ENCODE data around the gene COX7A1.
"Not testable (repeated sequence)": the region's sequence is repeated elsewhere in the genome, so short reads cannot be mapped to it uniquely, and the experiment has no call there.

The COX7A1 gene

GRCh38 chr19:36152352-36153091 is at the start of gene COX7A1:
Gene COX7A1 (minus strand): TSS chr19:36152447. CDS start chr19:36152407, 40 bp downstream.
- H3K36me3 Mint-ChIP-seq, result peaks cover 3% of the 10 kb centered on the region
- no peak within 1 kb of the TSS for H3K4me3 Mint-ChIP-seq
- no peaks in the 10 kb centered on the region for H3K9me3 Mint-ChIP-seq (ENCODE audit: low read depth)
- H3K27me3 Mint-ChIP-seq, result no peaks in the 10 kb centered on the region
- no peaks in the 10 kb centered on the region for H3K4me1 Mint-ChIP-seq (ENCODE audit: low read depth)
- no peak within 1 kb of the TSS for H3K27ac Mint-ChIP-seq

- Mint-ChIP-seq H3K27ac (no peak overlapping the region), H3K36me3 (peaks cover 9% of the 10 kb centered on the region), H3K4me1 (ENCODE audit: low read depth) (no peaks in the 10 kb centered on the region), H3K4me3 (no peak overlapping the region), H3K9me3 (ENCODE audit: low read depth) (no peaks in the 10 kb centered on the region), H3K27me3 (no peaks in the 10 kb centered on the region)
Measured at GRCh38 chr19:36201684-36202083, 49.4 kb upstream of the COX7A1 start.

GRCh38 chr19:36198119-36198518 is 45.9 kb upstream of the COX7A1 start:
- H3K4me1 Mint-ChIP-seq (ENCODE audit: low read depth), result no peaks in the 10 kb centered on the region
- no peaks in the 10 kb centered on the region for H3K9me3 Mint-ChIP-seq (ENCODE audit: low read depth)
- H3K36me3 Mint-ChIP-seq, result peaks cover 13% of the 10 kb centered on the region
- no peak overlapping the region for H3K4me3 Mint-ChIP-seq
- H3K27me3 Mint-ChIP-seq, result no peaks in the 10 kb centered on the region
- no peak overlapping the region for H3K27ac Mint-ChIP-seq

GRCh38 chr19:36196249-36196648 is 44.0 kb upstream of the COX7A1 start:
- Mint-ChIP-seq H3K27ac (no peak overlapping the region), H3K9me3 (ENCODE audit: low read depth) (no peaks in the 10 kb centered on the region), H3K27me3 (no peaks in the 10 kb centered on the region), H3K4me3 (no peak overlapping the region), H3K36me3 (peaks cover 14% of the 10 kb centered on the region), H3K4me1 (ENCODE audit: low read depth) (no peaks in the 10 kb centered on the region)

GRCh38 chr19:36186722-36187121 is 34.5 kb upstream of the COX7A1 start:
- not testable (repeated sequence) for H3K4me1 Mint-ChIP-seq (ENCODE audit: low read depth); H3K27me3 Mint-ChIP-seq; H3K4me3 Mint-ChIP-seq; H3K9me3 Mint-ChIP-seq (ENCODE audit: low read depth); H3K27ac Mint-ChIP-seq; H3K36me3 Mint-ChIP-seq

- Mint-ChIP-seq H3K4me3 (no peak overlapping the region), H3K27me3 (no peaks in the 10 kb centered on the region), H3K9me3 (ENCODE audit: low read depth) (no peaks in the 10 kb centered on the region), H3K4me1 (ENCODE audit: low read depth) (no peaks in the 10 kb centered on the region), H3K27ac (no peak overlapping the region), H3K36me3 (no peaks in the 10 kb centered on the region)
Measured at GRCh38 chr19:36183245-36183628, 31.0 kb upstream of the COX7A1 start.

GRCh38 chr19:36182612-36183244 is 30.5 kb upstream of the COX7A1 start:
- Mint-ChIP-seq H3K4me1 (ENCODE audit: low read depth) (no peaks in the 10 kb centered on the region), H3K4me3 (no peak overlapping the region), H3K9me3 (ENCODE audit: low read depth) (no peaks in the 10 kb centered on the region), H3K36me3 (no peaks in the 10 kb centered on the region), H3K27ac (no peak overlapping the region), H3K27me3 (no peaks in the 10 kb centered on the region)

- not testable (repeated sequence) for H3K36me3 Mint-ChIP-seq; H3K27me3 Mint-ChIP-seq; H3K4me1 Mint-ChIP-seq (ENCODE audit: low read depth); H3K4me3 Mint-ChIP-seq; H3K9me3 Mint-ChIP-seq (ENCODE audit: low read depth); H3K27ac Mint-ChIP-seq
Measured at GRCh38 chr19:36179077-36179476, 26.8 kb upstream of the COX7A1 start.

- H3K27ac Mint-ChIP-seq; H3K27me3 Mint-ChIP-seq; H3K4me3 Mint-ChIP-seq; H3K4me1 Mint-ChIP-seq (ENCODE audit: low read depth); H3K36me3 Mint-ChIP-seq; H3K9me3 Mint-ChIP-seq (ENCODE audit: low read depth): not testable (repeated sequence)
Measured at GRCh38 chr19:36173846-36174245, 21.6 kb upstream of the COX7A1 start.

GRCh38 chr19:36172852-36173251 is 20.6 kb upstream of the COX7A1 start:
- Mint-ChIP-seq H3K27me3 (no peaks in the 10 kb centered on the region), H3K36me3 (no peaks in the 10 kb centered on the region), H3K9me3 (ENCODE audit: low read depth) (no peaks in the 10 kb centered on the region), H3K4me3 (no peak overlapping the region), H3K4me1 (ENCODE audit: low read depth) (peaks cover 2% of the 10 kb centered on the region), H3K27ac (no peak overlapping the region)

- peaks cover 2% of the 10 kb centered on the region for H3K4me1 Mint-ChIP-seq (ENCODE audit: low read depth)
- no peaks in the 10 kb centered on the region for H3K36me3 Mint-ChIP-seq
- no peak overlapping the region for H3K27ac Mint-ChIP-seq
- H3K27me3 Mint-ChIP-seq, result no peaks in the 10 kb centered on the region
- H3K9me3 Mint-ChIP-seq (ENCODE audit: low read depth), result no peaks in the 10 kb centered on the region
- no peak overlapping the region for H3K4me3 Mint-ChIP-seq
Measured at GRCh38 chr19:36169084-36169760, 17.0 kb upstream of the COX7A1 start.

GRCh38 chr19:36163813-36164212 is 11.6 kb upstream of the COX7A1 start:
- Mint-ChIP-seq H3K36me3 (no peaks in the 10 kb centered on the region), H3K27ac (no peak overlapping the region), H3K27me3 (no peaks in the 10 kb centered on the region), H3K9me3 (ENCODE audit: low read depth) (no peaks in the 10 kb centered on the region), H3K4me3 (no peak overlapping the region), H3K4me1 (ENCODE audit: low read depth) (no peaks in the 10 kb centered on the region)

GRCh38 chr19:36160821-36161596 is 8.8 kb upstream of the COX7A1 start:
- H3K36me3 Mint-ChIP-seq, result no peaks in the 10 kb centered on the region
- H3K4me1 Mint-ChIP-seq (ENCODE audit: low read depth), result no peaks in the 10 kb centered on the region
- no peaks in the 10 kb centered on the region for H3K27me3 Mint-ChIP-seq
- no peak overlapping the region for H3K27ac Mint-ChIP-seq
- H3K9me3 Mint-ChIP-seq (ENCODE audit: low read depth), result no peaks in the 10 kb centered on the region
- H3K4me3 Mint-ChIP-seq, result no peak overlapping the region

- no peak overlapping the region for H3K27ac Mint-ChIP-seq
- no peaks in the 10 kb centered on the region for H3K27me3 Mint-ChIP-seq
- H3K9me3 Mint-ChIP-seq (ENCODE audit: low read depth), result no peaks in the 10 kb centered on the region
- H3K4me3 Mint-ChIP-seq, result no peak overlapping the region
- H3K36me3 Mint-ChIP-seq, result peaks cover 3% of the 10 kb centered on the region
- H3K4me1 Mint-ChIP-seq (ENCODE audit: low read depth), result no peaks in the 10 kb centered on the region
Measured at GRCh38 chr19:36153126-36153525, 879 bp upstream of the COX7A1 start.

- Mint-ChIP-seq H3K4me3 (no peak overlapping the region), H3K27me3 (no peaks in the 10 kb centered on the region), H3K9me3 (ENCODE audit: low read depth) (no peaks in the 10 kb centered on the region), H3K4me1 (ENCODE audit: low read depth) (peaks cover 2% of the 10 kb centered on the region), H3K36me3 (peaks cover 6% of the 10 kb centered on the region), H3K27ac (no peak overlapping the region)
Measured at GRCh38 chr19:36152019-36152351, 262 bp downstream of the COX7A1 start.
